Mucosa of rectum (tissue), 2 donors: ENCODE measurements around the gene AP1G2.
"Not testable (repeated sequence)": the region's sequence is repeated elsewhere in the genome, so short reads cannot be mapped to it uniquely, and the experiment has no call there.

ENCODE experiments used
- H3K27ac ChIP-seq, 2 donors: one replicate each; pipeline ENCODE4 v1.7.0; 2013; ENCODE audit warnings: inconsistent platforms in 2 of 2, low read depth in 2 of 2, low read length in 2 of 2
- H3K27me3 ChIP-seq, 2 donors: one replicate each; pipeline ENCODE4 v1.7.0; 2013; ENCODE audit warnings: low read length in 2 of 2; ENCODE audit not compliant: control insufficient read depth in 2 of 2, insufficient read depth in 2 of 2
- H3K36me3 ChIP-seq, 2 donors: one replicate each; pipeline ENCODE4 v1.7.0; 2013; ENCODE audit warnings: low read length in 2 of 2; ENCODE audit not compliant: control insufficient read depth in 2 of 2, insufficient read depth in 2 of 2
- H3K4me1 ChIP-seq, 2 donors: one replicate each; pipeline ENCODE4 v1.7.0; 2013; ENCODE audit warnings: low read length in 2 of 2, mild to moderate bottlenecking in 1 of 2; ENCODE audit not compliant: control insufficient read depth in 2 of 2, insufficient read depth in 2 of 2
- H3K4me3 ChIP-seq, 2 donors: one replicate each; pipeline ENCODE4 v1.7.0; 2013; ENCODE audit warnings: low read length in 2 of 2
- H3K9ac ChIP-seq, 2 donors: one replicate each; pipeline ENCODE4 v1.7.0; 2013; ENCODE audit warnings: low read length in 2 of 2, low read depth in 1 of 2, mild to moderate bottlenecking in 1 of 2
- H3K9me3 ChIP-seq, 2 donors: one replicate each; pipeline ENCODE4 v1.7.0; 2013; ENCODE audit warnings: low read length in 2 of 2; ENCODE audit not compliant: control insufficient read depth in 2 of 2
- donor health status: healthy.
- donor health status: Normal muscosa, but diverticular disease.

AP1G2 gene

DNA sequence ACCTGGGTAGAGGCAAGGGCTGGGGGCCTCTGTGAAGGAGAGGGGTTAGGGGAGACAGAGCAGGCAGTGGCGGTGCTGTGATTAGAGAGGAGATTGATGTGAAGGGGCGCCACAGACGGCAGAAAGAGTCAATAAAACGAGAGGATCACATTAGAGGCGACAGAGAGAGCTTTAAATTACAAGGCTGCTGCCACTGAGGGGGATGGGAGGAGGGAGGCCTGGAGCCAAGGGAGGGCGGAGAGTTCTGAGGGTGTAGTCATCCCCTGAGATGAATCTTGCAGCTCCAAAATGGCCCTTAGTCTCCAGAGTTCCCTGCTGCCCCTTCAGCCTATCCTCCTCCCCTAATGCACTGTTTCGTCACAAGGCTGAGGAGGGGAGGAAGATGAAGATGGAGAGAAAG is 28.8 kb downstream of the AP1G2 start:
- no peaks in the 10 kb centered on the region for H3K27me3 ChIP-seq
- no peaks in the 10 kb centered on the region for H3K9me3 ChIP-seq
- H3K27ac ChIP-seq, result no peak overlapping the region
- no peak overlapping the region for H3K9ac ChIP-seq
- H3K4me3 ChIP-seq, result no peak overlapping the region
- no peaks in the 10 kb centered on the region for H3K36me3 ChIP-seq
- H3K4me1 ChIP-seq, result no peaks in the 10 kb centered on the region

DNA sequence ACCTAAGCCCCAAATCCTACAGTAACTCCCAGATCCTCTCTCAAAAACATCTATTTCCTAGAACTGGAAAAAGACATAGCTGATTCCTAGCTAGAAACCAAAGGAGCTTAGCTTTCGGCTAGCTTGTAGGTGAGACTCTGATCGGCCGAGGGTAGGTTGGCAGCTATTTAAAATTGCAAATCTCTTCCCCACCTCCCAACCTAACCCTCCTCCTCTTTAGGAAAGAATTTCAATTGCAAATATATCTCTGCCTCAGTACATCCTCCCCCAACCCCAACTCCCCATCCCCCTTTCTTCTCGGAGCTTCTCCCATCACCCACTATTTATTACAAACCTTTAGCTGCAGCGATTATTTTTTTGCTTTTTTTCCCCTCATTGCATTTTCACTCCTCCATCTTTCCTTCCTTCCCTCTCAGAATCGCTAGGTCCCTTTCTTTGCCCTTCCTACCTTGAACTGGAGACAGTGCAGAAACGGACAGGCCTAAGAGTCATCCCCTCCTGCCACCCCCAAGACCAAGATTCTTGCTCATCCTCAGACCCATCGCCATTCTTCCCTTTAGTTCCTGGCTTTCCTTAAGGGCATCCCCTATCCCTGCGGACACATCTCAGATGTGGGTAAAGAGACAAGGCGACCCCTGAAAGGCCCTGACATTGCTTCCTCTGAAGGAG is 29.4 kb downstream of the AP1G2 start:
- Histone ChIP-seq H3K27me3 (no peaks in the 10 kb centered on the region), H3K9ac (no peak overlapping the region), H3K4me3 (no peak overlapping the region), H3K9me3 (no peaks in the 10 kb centered on the region), H3K4me1 (no peaks in the 10 kb centered on the region), H3K36me3 (no peaks in the 10 kb centered on the region), H3K27ac (no peak overlapping the region)

DNA sequence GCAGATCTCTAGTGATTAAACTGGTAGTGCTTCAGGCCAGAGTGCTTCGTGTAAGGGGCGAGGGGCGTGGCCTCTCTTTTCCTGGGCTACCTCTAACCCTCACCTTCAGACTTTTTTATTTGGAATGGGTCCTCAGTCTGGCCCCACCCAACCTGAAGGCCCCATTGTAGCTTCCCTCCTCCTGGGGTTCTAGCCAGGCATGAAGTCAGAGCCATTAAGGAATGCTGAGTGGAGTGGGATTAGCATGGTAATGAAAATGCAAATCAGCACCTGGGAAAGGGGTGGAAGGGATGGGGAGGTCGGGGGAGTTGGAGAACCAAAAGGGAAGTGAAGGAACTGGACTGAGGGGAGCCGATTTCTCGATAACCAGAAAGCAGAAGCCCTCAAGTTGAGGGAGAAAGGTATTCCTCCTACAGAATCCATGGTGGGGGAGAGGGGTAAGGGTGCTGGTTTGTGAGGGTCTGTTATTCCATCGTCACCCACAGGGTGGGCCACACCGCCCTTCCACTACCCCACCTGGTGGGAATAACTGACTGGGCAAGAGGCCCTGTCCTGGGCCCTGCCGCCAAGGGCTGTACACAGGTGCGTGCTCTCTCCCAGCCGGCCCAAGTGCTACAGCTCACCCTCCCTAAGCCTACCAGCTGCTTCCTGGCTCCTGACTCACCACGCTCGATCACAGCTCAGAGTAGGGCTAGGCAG is 30.1 kb downstream of the AP1G2 start:
- Histone ChIP-seq H3K27me3 (no peaks in the 10 kb centered on the region), H3K4me1 (no peaks in the 10 kb centered on the region), H3K36me3 (no peaks in the 10 kb centered on the region), H3K4me3 (no peak overlapping the region), H3K27ac (no peak overlapping the region), H3K9me3 (no peaks in the 10 kb centered on the region), H3K9ac (no peak overlapping the region)

DNA sequence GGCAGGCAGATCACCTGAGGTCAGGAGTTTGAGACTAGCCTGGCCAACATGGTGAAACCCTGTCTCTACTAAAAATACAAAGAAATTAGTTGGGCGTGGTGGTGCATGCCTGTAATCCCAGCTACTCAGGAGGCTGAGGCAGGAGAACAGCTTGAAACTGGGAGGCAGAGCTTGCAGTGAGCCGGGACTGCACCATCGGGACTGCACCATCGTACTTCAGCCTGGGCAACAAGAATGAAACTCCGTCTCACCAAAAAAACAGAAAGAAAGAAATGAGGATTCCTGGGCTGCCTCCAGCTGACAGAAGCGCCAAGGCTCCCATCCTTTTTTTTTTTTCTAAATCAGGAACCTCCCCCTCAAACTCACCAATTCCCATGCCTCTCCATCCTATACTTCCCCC is 30.7 kb downstream of the AP1G2 start:
- not testable (repeated sequence) for H3K9me3 ChIP-seq, H3K4me1 ChIP-seq, H3K9ac ChIP-seq, H3K36me3 ChIP-seq, H3K27me3 ChIP-seq, H3K27ac ChIP-seq, H3K4me3 ChIP-seq

DNA sequence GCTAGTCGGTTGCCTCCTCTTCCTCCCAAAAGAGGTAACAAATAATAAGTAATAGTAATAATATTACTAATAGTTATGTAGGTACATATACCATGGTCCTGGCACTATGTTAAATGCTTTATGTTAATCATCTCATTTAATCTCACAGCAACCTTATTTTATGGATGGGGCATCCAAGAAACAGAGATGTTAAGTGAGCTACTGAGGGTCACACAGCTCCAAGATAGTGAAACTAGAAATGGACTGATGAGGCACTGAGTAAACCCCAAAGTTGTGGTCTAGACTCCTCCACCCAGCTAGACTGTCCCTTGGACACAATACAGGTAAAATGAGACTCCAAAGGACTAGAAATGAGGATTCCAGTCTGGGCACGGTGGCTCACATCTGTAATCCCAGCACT is 31.1 kb downstream of the AP1G2 start:
- H3K9ac ChIP-seq, result no peak overlapping the region
- no peaks in the 10 kb centered on the region for H3K4me1 ChIP-seq
- H3K9me3 ChIP-seq, result no peaks in the 10 kb centered on the region
- H3K4me3 ChIP-seq, result no peak overlapping the region
- H3K27me3 ChIP-seq, result no peaks in the 10 kb centered on the region
- no peak overlapping the region for H3K27ac ChIP-seq
- no peaks in the 10 kb centered on the region for H3K36me3 ChIP-seq

DNA sequence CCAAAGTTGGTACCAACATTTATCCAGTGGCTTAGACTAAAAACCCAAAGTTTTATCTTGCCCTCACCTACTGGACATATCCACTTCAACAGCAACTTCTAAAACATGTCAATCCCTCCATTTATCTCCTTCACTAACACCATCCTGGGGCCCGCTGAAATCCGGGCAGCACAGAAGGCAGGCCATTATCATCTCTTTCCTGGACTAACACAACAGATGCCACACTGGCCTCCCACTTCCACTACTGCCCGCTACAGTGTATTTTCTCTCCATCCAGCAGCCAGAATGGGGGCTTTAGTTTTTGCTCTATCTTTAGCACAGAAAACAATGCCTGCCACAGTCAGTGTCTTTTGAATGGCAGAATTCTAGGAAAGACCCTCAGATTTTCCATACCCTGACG is 31.6 kb downstream of the AP1G2 start:
- no peak overlapping the region for H3K27ac ChIP-seq
- H3K36me3 ChIP-seq, result no peaks in the 10 kb centered on the region
- no peaks in the 10 kb centered on the region for H3K27me3 ChIP-seq
- no peaks in the 10 kb centered on the region for H3K4me1 ChIP-seq
- H3K9me3 ChIP-seq, result no peaks in the 10 kb centered on the region
- H3K9ac ChIP-seq, result no peak overlapping the region
- no peak overlapping the region for H3K4me3 ChIP-seq

DNA sequence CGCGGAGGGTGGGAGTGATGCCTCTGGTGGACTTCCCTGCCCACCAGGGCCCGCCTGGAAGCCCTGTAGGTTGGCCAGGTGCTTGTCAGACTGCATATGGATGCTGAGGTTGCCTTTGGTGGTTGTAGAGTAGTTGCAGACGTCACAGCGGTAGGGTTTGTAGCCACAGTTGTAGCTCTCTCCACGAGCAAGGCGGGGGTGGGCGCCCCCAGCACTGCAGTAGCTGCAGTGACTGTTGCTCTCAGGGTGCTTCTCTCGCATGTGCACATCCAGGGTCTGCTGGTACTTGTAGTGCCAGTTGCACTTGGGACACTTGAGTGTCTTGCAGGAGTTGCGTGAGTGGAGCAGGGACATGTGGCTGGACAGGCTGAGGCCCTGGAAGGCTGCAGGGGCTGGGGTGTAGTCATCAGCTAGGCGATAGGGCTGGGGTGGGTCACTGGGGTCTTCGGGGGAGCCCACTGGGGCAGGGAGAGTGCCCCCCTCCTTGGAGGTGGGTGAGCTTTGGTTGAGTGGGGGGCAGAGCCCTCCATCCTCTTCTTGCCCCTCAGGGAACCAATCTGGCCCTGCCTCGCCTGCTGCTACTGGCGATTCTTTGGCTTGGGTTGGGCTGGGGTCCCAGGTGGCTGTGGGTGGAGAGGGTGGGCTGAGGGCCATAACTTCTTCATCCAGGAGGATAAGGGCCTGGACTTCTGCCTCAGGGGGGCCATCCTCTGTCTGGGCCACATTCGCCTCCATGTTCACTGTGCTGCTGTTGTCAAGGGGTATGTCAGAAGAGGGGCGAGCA is 33.7 kb downstream of the AP1G2 start:
- Histone ChIP-seq H3K27me3 (no peaks in the 10 kb centered on the region), H3K9ac (no peak overlapping the region), H3K9me3 (no peaks in the 10 kb centered on the region), H3K27ac (no peak overlapping the region), H3K4me1 (no peaks in the 10 kb centered on the region), H3K36me3 (no peaks in the 10 kb centered on the region), H3K4me3 (no peak overlapping the region)

DNA sequence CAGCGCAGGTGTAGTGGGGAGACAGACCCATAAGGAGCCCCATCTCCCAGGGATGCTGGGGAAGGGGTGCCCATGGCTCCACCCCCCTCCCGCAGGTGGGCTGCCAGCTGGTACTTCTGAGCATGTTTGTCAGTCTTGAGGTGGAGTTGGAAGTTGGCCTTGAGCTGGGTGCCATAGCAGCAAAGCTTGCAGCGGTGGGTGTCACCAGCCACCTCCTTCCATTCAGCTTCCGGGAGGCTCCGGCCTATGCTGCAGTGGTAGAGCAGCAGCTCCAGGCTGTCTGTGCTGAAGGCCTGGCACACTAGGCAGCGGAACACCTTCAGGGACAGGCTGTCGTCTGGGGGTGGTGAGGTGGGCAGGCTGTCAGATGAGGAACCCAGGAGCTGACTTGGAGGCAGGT is 34.9 kb downstream of the AP1G2 start:
- no peaks in the 10 kb centered on the region for H3K27me3 ChIP-seq
- H3K4me3 ChIP-seq, result no peak overlapping the region
- no peak overlapping the region for H3K27ac ChIP-seq
- H3K9me3 ChIP-seq, result no peaks in the 10 kb centered on the region
- no peaks in the 10 kb centered on the region for H3K36me3 ChIP-seq
- H3K4me1 ChIP-seq, result no peaks in the 10 kb centered on the region
- H3K9ac ChIP-seq, result no peak overlapping the region

DNA sequence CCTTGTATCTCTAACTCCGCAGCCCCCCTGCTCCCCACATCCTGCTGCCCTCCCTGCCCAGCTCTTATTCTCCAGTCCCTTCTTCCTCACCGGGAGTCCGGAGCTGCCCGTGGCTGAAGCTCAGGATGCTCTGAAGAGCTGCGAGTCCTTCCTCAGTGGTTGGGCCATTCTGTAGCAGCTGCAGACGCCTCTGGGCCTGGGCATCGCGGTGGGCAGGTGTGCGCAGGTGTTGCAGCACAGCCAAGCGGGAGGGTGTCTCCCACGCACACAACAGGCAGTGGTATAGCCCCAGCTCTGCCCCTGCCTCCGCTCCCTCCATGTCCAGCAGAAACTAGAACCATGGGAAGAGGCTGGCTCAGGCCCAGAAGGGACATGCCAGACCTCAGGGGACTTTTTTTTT is 36.2 kb downstream of the AP1G2 start:
- no peak overlapping the region for H3K27ac ChIP-seq
- H3K27me3 ChIP-seq, result no peaks in the 10 kb centered on the region
- no peaks in the 10 kb centered on the region for H3K9me3 ChIP-seq
- H3K4me3 ChIP-seq, result no peak overlapping the region
- H3K4me1 ChIP-seq, result no peaks in the 10 kb centered on the region
- H3K36me3 ChIP-seq, result no peaks in the 10 kb centered on the region
- H3K9ac ChIP-seq, result no peak overlapping the region

DNA sequence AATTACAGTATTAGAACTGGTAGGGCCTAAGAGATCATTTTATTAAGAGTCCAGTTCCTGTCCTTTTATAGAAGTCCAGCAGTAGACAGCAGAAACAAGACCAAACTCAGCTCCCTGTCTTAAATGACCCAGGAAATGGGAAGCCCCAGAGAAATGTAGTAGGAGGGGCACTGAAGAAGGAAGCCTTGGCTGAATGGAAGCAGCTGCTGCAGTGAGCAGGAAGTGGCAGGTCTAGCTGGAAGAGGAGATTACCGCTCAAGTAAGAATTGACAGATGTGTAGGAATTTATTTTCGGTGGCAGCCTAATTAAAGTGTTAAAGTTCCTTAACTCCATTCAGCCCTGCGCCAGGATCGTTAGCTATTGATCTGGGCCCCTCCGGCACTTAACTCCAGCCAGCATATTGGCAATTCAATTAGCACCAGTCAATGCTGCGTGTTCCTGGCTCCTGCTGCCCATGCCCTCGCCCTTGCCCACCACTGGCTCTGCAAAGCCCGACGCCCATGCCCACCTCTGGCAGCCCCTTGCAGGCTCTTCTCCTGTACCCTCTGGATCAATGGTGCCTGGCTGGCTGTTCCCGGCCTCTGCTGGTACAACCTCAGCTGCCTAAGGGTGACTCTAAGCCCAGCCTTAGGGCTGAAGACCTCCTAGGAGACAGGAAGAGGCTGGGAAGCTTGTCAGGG is 37.1 kb downstream of the AP1G2 start:
- H3K9me3 ChIP-seq, result no peaks in the 10 kb centered on the region
- no peaks in the 10 kb centered on the region for H3K4me1 ChIP-seq
- no peaks in the 10 kb centered on the region for H3K27me3 ChIP-seq
- H3K27ac ChIP-seq, result no peak overlapping the region
- no peak overlapping the region for H3K4me3 ChIP-seq
- no peaks in the 10 kb centered on the region for H3K36me3 ChIP-seq
- H3K9ac ChIP-seq, result no peak overlapping the region
